ENCODE results near the gene SNCA. TPM values are rescaled to one million over a fixed set of nuclear protein-coding genes. Genes with fewer than 3 reads are reported as not detected.

SNCA gene
- total and polyA plus RNA-seq, 2 donors, result 10.8 to 24.4 TPM

DNA sequence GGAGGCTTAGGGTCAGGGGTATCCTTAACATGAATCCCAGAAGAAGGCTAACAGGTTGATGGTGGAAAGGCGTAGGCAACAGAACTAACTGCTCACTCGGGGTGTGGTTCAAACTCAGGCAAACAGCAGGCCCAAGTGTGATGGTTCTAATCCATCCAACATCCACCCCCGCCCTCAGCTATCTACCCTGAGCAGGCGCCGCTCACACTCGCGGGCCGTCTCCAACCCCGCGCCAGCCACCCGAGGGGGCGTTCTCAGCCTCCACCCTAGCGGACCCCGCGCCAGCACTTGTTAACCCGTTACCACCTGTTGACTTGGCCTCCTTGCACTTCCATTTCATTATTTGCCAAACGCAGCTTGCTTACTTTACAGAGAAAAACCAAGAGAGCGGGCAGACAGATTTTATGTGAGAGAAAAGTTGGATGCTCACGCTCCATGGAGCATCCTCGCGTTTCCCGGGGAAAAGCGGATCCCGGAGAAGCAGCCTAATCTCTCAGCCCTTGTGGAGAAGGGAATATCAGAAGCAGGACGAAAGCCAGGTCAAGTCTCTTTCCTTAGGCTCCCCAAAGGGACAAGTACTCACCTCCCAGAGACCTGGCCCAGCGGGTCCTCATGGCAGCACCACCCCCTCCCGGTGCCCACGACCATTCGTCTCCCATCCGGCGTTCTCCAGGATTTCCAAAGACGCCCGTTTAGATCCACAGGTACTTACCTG lies 773 bp downstream of the SNCA start:
- no peak for DNase-seq (ENCODE audit: extremely low spot score)
- Histone ChIP-seq H3K36me3 (ENCODE audit: insufficient read depth) (no peaks in the 10 kb centered on the region), H3K27ac (ENCODE audit: low read depth) (no peak overlapping the region), H3K4me3 (ENCODE audit: low read depth, low read length) (peak overlapping the region; percentile 58), H3K4me1 (ENCODE audit: insufficient read depth) (no peaks in the 10 kb centered on the region)
- WGBS, result 8% methylated on average over 33 of the region's 33 CpGs

DNA sequence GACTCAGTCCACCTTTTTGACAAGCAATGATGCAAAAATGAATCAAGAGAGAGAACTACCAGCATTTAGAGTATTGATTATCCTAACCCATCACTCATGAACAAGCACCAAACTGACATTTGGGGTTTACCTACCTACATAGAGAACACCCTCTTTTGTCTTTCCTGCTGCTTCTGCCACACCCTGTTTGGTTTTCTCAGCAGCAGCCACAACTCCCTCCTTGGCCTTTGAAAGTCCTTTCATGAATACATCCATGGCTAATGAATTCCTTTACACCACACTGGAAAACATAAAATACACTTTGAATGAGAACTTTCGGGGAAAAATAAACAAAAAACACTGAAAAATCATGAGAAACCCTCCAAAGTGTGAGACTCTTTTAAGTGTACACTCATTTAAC lies 1.5 kb downstream of the SNCA start:
- no peak overlapping the region for H3K27ac ChIP-seq (ENCODE audit: low read depth)
- no peaks in the 10 kb centered on the region for H3K36me3 ChIP-seq (ENCODE audit: insufficient read depth)
- H3K4me3 ChIP-seq (ENCODE audit: low read depth, low read length), result no peak overlapping the region
- DNase-seq (ENCODE audit: extremely low spot score), result no peak
- 85% methylated on average over 1 of the region's 1 CpG for WGBS
- no peaks in the 10 kb centered on the region for H3K4me1 ChIP-seq (ENCODE audit: insufficient read depth)

DNA sequence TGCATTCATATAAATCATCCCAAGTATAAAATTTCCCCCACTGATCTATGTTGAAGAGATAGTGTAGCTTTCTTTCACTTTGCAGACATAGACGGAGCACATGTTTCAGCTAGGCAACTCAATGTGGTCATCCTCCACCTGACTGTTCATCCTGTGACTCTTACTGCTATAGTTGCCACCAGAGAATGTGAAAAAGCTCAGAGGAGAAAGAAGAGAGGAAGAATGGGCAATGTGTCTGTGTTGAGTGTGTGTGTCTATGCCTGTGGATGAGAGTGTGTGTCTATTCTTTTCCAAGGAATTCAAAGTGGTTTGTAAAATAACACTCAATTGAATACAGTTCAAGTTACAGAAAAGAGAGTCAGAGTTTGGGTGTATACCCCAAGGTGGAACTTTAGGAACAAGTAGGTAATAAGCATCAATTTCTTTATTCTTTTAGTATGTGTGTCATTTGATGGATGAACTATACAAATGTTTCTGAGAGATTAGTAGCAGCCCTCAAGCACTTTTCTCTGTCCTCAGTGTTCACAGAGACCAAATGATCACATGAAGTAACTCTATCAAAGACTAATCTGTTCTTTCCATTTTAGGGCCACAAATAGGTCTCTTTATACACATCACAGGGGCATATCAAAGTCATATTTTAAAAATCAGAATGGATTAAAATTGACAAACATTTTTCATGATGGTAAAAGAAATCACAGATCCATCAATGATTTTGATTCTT lies 2.3 kb downstream of the SNCA start:
- no peaks in the 10 kb centered on the region for H3K36me3 ChIP-seq (ENCODE audit: insufficient read depth)
- no peak overlapping the region for H3K4me3 ChIP-seq (ENCODE audit: low read depth, low read length)
- H3K27ac ChIP-seq (ENCODE audit: low read depth), result no peak overlapping the region
- H3K4me1 ChIP-seq (ENCODE audit: insufficient read depth), result no peaks in the 10 kb centered on the region
- DNase-seq (ENCODE audit: extremely low spot score), result no peak
- WGBS, result 88% methylated on average over 1 of the region's 1 CpG

DNA sequence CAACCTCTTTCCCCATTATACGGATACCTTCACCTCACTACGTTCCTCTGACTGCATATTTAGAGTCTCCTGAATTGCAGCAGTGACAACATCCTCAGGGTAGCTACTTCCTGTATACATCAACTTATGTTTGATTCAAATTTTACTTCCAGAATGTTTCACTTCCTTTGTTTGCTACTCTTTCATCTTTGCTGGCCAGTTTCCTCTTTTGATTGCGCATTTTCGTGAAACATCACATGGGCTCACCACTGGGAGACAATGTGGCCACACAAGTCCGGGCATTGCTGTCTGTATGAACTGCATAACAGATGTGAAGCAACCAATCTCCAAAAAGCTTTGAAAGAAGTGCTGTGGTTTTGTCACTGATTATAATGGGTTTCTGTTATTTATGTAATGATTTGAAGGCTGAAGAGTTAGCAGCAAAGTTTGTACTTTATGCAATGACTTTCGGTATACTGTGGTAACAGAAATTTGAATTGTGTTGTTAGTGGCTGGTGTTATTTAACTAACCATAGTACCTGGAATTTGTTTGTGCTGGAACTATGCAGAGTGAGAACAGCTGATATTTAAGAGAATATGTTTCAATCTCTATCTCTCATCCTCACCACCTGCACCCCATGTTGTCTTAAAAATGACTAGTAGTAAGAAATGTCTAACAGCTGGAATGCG lies 7.4 kb downstream of the SNCA start:
- H3K36me3 ChIP-seq (ENCODE audit: insufficient read depth), result no peaks in the 10 kb centered on the region
- no peak overlapping the region for H3K4me3 ChIP-seq (ENCODE audit: low read depth, low read length)
- H3K4me1 ChIP-seq (ENCODE audit: insufficient read depth), result no peaks in the 10 kb centered on the region
- no peak overlapping the region for H3K27ac ChIP-seq (ENCODE audit: low read depth)
- WGBS, result 69% methylated on average over 7 of the region's 7 CpGs
- DNase-seq (ENCODE audit: extremely low spot score), result no peak

DNA sequence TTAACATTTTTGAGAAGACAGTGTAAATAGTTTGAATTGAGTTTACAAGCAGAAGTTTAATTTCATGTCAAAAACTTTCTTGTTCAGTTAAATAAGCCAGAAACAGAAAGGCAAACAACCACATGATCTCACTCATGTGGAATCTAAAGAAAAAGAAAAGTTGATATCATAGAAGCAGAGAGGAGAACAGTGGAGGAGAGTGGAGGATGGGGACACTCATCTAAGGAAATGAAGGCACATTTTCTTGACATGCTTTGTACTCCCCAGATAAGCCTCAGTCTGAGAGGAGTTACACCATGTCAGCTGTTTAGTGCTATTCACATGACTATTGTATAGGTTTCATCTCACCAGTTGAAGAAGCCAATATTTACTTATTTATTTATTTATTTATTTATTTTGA lies 13.5 kb downstream of the SNCA start:
- H3K4me1 ChIP-seq (ENCODE audit: insufficient read depth), result no peaks in the 10 kb centered on the region
- no peak overlapping the region for H3K4me3 ChIP-seq (ENCODE audit: low read depth, low read length)
- no peak for DNase-seq (ENCODE audit: extremely low spot score)
- no peak overlapping the region for H3K27ac ChIP-seq (ENCODE audit: low read depth)
- no peaks in the 10 kb centered on the region for H3K36me3 ChIP-seq (ENCODE audit: insufficient read depth)

DNA sequence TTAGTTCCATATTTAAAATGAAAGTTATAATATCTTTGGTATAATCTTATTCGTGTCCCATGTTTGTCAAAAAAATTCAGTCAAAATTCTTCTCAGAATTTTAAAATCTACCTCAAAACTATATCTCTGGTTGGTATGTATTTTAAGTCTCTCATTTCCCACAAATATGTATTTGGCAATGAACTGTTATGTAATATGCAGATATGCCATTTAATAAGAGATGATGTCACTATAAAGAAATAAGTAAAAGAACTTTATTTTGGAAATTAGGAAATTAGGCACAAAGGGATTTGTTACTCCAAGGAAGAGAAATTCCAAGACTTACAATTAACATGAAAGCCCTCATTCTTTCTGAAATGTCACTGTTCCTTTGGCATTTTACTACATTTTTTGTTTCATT lies 15.3 kb downstream of the SNCA start:
- no peak for DNase-seq (ENCODE audit: extremely low spot score)
- Histone ChIP-seq H3K27ac (ENCODE audit: low read depth) (no peak overlapping the region), H3K4me1 (ENCODE audit: insufficient read depth) (no peaks in the 10 kb centered on the region), H3K36me3 (ENCODE audit: insufficient read depth) (no peaks in the 10 kb centered on the region), H3K4me3 (ENCODE audit: low read depth, low read length) (no peak overlapping the region)
- WGBS, result 90% methylated on average over 1 of the region's 1 CpG

DNA sequence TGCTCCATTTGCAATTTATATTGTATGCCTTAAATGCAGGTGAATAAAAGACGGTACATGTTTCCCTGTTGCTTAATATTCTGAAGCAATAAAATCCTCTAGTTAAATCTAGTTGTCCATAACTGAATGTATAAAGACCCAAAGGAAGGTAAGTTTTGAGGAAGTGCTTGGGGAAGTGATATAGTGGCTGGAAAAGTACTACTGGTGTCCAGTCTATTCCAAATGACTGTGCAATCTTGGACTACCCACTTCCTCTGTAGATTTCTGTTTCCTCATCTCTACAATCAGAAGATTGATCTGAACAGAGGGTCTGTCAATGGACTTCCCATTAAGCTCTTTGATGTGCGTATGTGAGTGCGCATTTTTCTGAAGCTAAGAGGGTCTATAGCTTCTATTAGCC lies 17.0 kb downstream of the SNCA start:
- Histone ChIP-seq H3K36me3 (ENCODE audit: insufficient read depth) (no peaks in the 10 kb centered on the region), H3K4me3 (ENCODE audit: low read depth, low read length) (no peak overlapping the region), H3K4me1 (ENCODE audit: insufficient read depth) (no peaks in the 10 kb centered on the region), H3K27ac (ENCODE audit: low read depth) (no peak overlapping the region)
- no peak for DNase-seq (ENCODE audit: extremely low spot score)
- WGBS, result 97% methylated on average over 3 of the region's 3 CpGs

DNA sequence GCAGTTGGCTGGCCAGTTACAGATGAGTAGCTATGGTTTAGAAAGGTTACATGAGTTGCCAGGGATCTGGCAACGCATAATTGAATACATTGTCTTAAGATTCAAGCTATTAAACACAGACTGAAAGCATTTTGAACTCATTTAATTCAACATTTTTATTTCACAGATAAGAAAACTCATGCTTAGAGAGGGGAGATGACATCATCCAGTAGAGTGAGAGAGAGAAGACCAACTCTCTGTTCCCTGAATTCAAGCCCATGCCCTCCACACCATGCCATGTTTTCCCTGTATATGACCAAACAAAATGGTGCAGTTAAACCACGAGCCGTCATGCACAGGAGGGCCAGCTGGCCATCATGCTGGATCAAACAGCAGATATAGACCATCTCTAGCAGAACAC lies 22.6 kb downstream of the SNCA start:
- Histone ChIP-seq H3K4me3 (ENCODE audit: low read depth, low read length) (no peak overlapping the region), H3K36me3 (ENCODE audit: insufficient read depth) (no peaks in the 10 kb centered on the region), H3K27ac (ENCODE audit: low read depth) (no peak overlapping the region), H3K4me1 (ENCODE audit: insufficient read depth) (no peaks in the 10 kb centered on the region)
- DNase-seq (ENCODE audit: extremely low spot score), result no peak
- WGBS, result 85% methylated on average over 3 of the region's 3 CpGs

DNA sequence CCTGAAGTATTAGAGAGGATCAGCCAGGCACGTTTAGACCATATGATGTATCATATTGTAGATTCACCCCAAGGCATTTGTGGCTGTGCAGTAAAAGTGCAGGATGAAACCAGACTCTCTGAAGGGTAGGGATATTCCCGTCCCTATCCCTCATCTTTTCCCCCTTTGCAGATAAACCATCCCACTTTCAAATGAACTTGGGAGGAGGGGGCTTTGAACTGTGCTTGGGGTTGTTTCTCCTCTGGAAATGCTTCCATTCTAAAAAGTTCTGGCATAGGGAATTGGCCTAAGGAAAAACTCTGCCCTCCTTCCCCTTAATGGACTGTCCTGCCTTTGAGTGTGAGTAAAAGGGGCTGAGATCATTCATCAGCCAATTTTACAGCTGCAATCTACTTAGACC lies 23.8 kb downstream of the SNCA start:
- Histone ChIP-seq H3K27ac (ENCODE audit: low read depth) (no peak overlapping the region), H3K4me3 (ENCODE audit: low read depth, low read length) (no peak overlapping the region), H3K36me3 (ENCODE audit: insufficient read depth) (no peaks in the 10 kb centered on the region), H3K4me1 (ENCODE audit: insufficient read depth) (no peaks in the 10 kb centered on the region)
- 66% methylated on average over 2 of the region's 2 CpGs for WGBS
- DNase-seq (ENCODE audit: extremely low spot score), result no peak

DNA sequence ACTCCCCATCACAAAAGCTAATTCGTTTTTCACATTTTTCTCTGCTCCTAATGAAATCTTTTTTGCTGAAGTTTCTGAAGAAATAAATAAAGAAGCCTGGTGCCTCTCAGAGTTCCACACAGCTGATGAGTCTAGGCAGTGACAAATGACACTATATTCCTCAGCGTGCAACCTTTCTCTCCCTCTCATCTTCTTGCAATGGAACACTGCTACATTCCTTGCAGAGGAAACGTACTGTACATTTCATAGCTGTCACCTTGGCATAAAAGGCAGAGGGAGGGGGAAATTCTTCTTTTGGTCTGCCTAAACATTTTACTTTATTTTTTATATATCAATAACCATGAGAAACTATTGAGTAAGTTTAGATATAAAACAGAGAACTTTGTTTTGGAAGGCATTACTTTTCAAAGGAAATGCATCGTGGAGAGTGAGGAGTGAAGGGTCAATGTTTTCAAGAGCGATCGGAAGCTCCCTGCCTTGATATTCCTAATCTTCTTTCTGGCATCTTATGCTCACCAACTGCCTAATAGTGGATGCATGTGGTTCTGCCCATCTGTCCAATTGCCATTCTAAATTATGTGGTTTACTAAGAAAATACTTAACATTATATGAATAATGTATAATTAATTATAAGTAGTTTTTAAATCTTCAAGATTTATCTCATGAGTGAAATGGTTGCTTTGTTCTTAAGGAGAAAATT lies 29.4 kb downstream of the SNCA start:
- H3K36me3 ChIP-seq (ENCODE audit: insufficient read depth), result no peaks in the 10 kb centered on the region
- 80% methylated on average over 6 of the region's 6 CpGs for WGBS
- H3K4me1 ChIP-seq (ENCODE audit: insufficient read depth), result no peaks in the 10 kb centered on the region
- H3K4me3 ChIP-seq (ENCODE audit: low read depth, low read length), result no peak overlapping the region
- no peak for DNase-seq (ENCODE audit: extremely low spot score)
- H3K27ac ChIP-seq (ENCODE audit: low read depth), result no peak overlapping the region

DNA sequence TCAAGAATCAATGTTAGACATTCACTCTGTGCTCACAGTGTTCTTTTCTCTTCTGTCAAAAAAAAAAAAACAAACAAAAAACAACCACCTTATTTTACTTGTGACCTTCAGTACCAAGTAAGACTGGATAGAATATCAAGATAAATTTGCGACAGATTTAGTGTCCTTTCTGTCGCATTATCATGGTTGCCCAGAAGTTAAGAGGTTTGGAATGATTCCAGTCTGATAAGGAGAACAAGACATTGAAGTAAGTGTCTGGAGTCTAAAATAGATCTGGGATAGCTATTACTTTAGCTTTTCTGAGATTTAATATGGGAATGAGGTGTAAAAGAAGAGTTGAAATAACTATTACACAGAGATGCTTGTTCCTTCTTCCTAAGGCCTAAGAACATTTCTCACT lies 31.7 kb downstream of the SNCA start:
- H3K4me3 ChIP-seq (ENCODE audit: low read depth, low read length), result no peak overlapping the region
- WGBS, result 54% methylated on average over 2 of the region's 2 CpGs
- H3K36me3 ChIP-seq (ENCODE audit: insufficient read depth), result no peaks in the 10 kb centered on the region
- DNase-seq (ENCODE audit: extremely low spot score), result no peak
- H3K27ac ChIP-seq (ENCODE audit: low read depth), result no peak overlapping the region
- H3K4me1 ChIP-seq (ENCODE audit: insufficient read depth), result no peaks in the 10 kb centered on the region

DNA sequence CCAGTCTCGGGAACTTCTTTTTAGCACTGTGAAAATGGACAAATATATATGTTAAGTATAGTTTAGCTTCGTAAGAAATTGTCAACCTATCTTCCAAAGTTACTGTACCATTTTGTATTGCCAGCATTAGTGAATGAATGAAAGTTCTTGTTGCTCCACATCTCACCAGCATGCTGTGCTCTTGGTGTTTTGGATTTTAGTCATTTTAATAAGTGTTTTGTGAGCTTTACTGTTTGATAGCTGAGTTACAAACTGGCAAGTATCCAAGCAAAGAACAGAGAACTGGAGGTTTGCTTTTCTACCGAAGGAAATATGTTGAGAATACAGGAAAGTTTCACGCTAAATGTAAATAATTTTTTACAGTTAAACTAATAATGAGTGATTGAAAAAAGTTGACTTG lies 33.0 kb downstream of the SNCA start:
- Histone ChIP-seq H3K4me3 (ENCODE audit: low read depth, low read length) (no peak overlapping the region), H3K36me3 (ENCODE audit: insufficient read depth) (no peaks in the 10 kb centered on the region), H3K27ac (ENCODE audit: low read depth) (no peak overlapping the region), H3K4me1 (ENCODE audit: insufficient read depth) (no peaks in the 10 kb centered on the region)
- no peak for DNase-seq (ENCODE audit: extremely low spot score)
- 69% methylated on average over 4 of the region's 4 CpGs for WGBS

DNA sequence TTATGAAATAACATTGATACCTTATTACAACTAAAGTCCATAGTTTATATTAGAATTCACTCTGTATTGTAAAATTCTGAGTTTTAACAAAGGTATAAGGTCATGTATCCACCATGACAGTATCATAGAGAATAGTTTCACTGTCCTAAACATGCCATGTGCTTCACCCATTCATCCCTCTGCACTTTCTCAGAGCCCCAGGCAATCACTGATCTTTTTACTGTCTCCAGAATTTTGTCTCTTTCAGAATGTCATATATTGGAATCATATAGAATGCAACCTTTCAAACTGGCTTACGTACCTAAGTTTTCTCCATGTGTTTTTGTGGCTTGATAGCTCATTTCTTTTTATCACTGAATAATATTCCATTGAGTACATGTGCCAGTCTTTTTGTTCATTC lies 33.9 kb downstream of the SNCA start:
- 97% methylated on average over 1 of the region's 1 CpG for WGBS
- no peak overlapping the region for H3K4me3 ChIP-seq (ENCODE audit: low read depth, low read length)
- H3K27ac ChIP-seq (ENCODE audit: low read depth), result no peak overlapping the region
- DNase-seq (ENCODE audit: extremely low spot score), result no peak
- no peaks in the 10 kb centered on the region for H3K36me3 ChIP-seq (ENCODE audit: insufficient read depth)
- no peaks in the 10 kb centered on the region for H3K4me1 ChIP-seq (ENCODE audit: insufficient read depth)

Measured in urinary bladder (tissue), 4 donors.